CD14-positive monocyte (primary cell): ENCODE measurements around the gene PODXL. TPM values are rescaled to one million over a fixed set of nuclear protein-coding genes. Genes with fewer than 3 reads are reported as not detected.

Experiments used
- DNase-seq, 3 donors: peaks; one replicate each; pipeline ENCODE4 v3.0.0-alpha.2; 2011 to 2022
- H2AFZ ChIP-seq: 2 replicates; pipeline ENCODE4 v1.6.0; 2012; ENCODE audit warnings: mild to moderate bottlenecking, low read depth, low read length, inconsistent platforms; ENCODE audit not compliant: insufficient read depth, poor library complexity, severe bottlenecking
- H3K27ac ChIP-seq, 2 donors: 1 replicate in 1 of 2; 2 replicates in 1 of 2; pipeline ENCODE4 v1.5.1; 2012 to 2013; ENCODE audit warnings: low read length in 2 of 2, control low read depth in 1 of 2, inconsistent platforms in 1 of 2, low read depth in 1 of 2, mild to moderate bottlenecking in 1 of 2
- H3K27me3 ChIP-seq, 2 donors: one replicate each; pipeline versions ENCODE4 v1.6.0 to v1.6.1; 2011 to 2013; ENCODE audit warnings: low read length in 2 of 2; ENCODE audit not compliant: control insufficient read depth in 2 of 2, insufficient read depth in 2 of 2
- H3K36me3 ChIP-seq, 2 donors: replicated peaks in 1 of 2; 1 replicate in 1 of 2; 2 replicates in 1 of 2; pipeline versions ENCODE4 v1.5.1 to v1.6.1; 2012 to 2013; ENCODE audit warnings: low read length in 2 of 2, control low read depth in 1 of 2, inconsistent platforms in 1 of 2, mild to moderate bottlenecking in 1 of 2; ENCODE audit not compliant: insufficient read depth in 2 of 2, control insufficient read depth in 1 of 2
- H3K4me1 ChIP-seq, 2 donors: 1 replicate in 1 of 2; 2 replicates in 1 of 2; pipeline versions ENCODE4 v1.5.1 to v1.6.1; 2012 to 2013; ENCODE audit warnings: low read length in 2 of 2, control low read depth in 1 of 2, inconsistent platforms in 1 of 2, mild to moderate bottlenecking in 1 of 2, moderate library complexity in 1 of 2; ENCODE audit not compliant: insufficient read depth in 2 of 2, control insufficient read depth in 1 of 2
- H3K4me2 ChIP-seq: replicated peaks from 2 replicates; pipeline ENCODE3; 2012; ENCODE audit warnings: low read length, moderate library complexity, mild to moderate bottlenecking; ENCODE audit not compliant: poor library complexity, severe bottlenecking; ENCODE audit errors: extremely low read depth
- H3K4me3 ChIP-seq, 3 experiments: fragments of 200-600 bp in 1 of 3; sonication (generic) in 1 of 3; replicated peaks in 1 of 3; 1 replicate in 2 of 3; 2 replicates in 1 of 3; pipeline ENCODE4 v1.5.1; 2011 to 2013; ENCODE audit warnings: low read length in 3 of 3, mild to moderate bottlenecking in 3 of 3, control low read depth in 2 of 3, low read depth in 2 of 3, inconsistent platforms in 1 of 3, moderate library complexity in 1 of 3
- H3K79me2 ChIP-seq: 2 replicates; pipeline ENCODE4 v1.6.0; 2012; ENCODE audit warnings: mild to moderate bottlenecking, control low read depth, inconsistent platforms, low read length, moderate library complexity; ENCODE audit not compliant: insufficient read depth
- H3K9ac ChIP-seq: 2 replicates; pipeline ENCODE4 v1.6.0; 2017; ENCODE audit warnings: low read length, mild to moderate bottlenecking; ENCODE audit not compliant: insufficient read depth, poor library complexity, severe bottlenecking
- H3K9me3 ChIP-seq, 2 donors: replicated peaks in 1 of 2; 1 replicate in 1 of 2; 2 replicates in 1 of 2; pipeline versions ENCODE4 v1.5.1 to v1.6.1; 2012 to 2013; ENCODE audit warnings: low read length in 2 of 2, control low read depth in 1 of 2; ENCODE audit not compliant: control insufficient read depth in 1 of 2, insufficient read depth in 1 of 2
- H4K20me1 ChIP-seq: 2 replicates; pipeline ENCODE4 v1.6.0; 2012; ENCODE audit warnings: mild to moderate bottlenecking, low read length, control low read depth, moderate library complexity; ENCODE audit not compliant: insufficient read depth
- H3K27ac Mint-ChIP-seq, 7 donors: one replicate each; pipeline ENCODE4 v1.8.0; 2020; ENCODE audit warnings: mild to moderate bottlenecking in 7 of 7, mixed read lengths in 7 of 7, moderate library complexity in 6 of 7, inconsistent platforms in 2 of 7
- H3K27me3 Mint-ChIP-seq, 3 donors: one replicate each; pipeline ENCODE4 v1.8.0; 2021 to 2022; ENCODE audit warnings: low read depth in 3 of 3, mild to moderate bottlenecking in 3 of 3, mixed read lengths in 3 of 3, moderate library complexity in 3 of 3, inconsistent platforms in 1 of 3
- H3K36me3 Mint-ChIP-seq, 2 donors: one replicate each; pipeline ENCODE4 v1.8.0; 2020; ENCODE audit warnings: mixed read lengths in 2 of 2, inconsistent platforms in 1 of 2, mild to moderate bottlenecking in 1 of 2
- H3K4me1 Mint-ChIP-seq: one replicate; pipeline ENCODE4 v1.8.0; 2020; ENCODE audit warnings: mild to moderate bottlenecking, mixed read lengths
- H3K4me3 Mint-ChIP-seq, 2 donors: one replicate each; pipeline ENCODE4 v1.8.0; 2020; ENCODE audit warnings: mild to moderate bottlenecking in 2 of 2, mixed read lengths in 2 of 2, moderate library complexity in 1 of 2
- H3K9me3 Mint-ChIP-seq, 7 donors: one replicate each; pipeline ENCODE4 v1.8.0; 2020 to 2022; ENCODE audit warnings: mixed read lengths in 7 of 7, mild to moderate bottlenecking in 6 of 7, moderate library complexity in 6 of 7, inconsistent platforms in 2 of 7
- CTCF ChIP-seq: fragments of 200-600 bp; IDR thresholded peaks from one replicate; pipeline ENCODE4 v1.8.0; 2022; ENCODE audit warnings: antibody characterized with exemption, mild to moderate bottlenecking
- WGBS: methylation state at CpG from one replicate; pipeline ENCODE4 v1.1.5; 2013; ENCODE audit warnings: missing lambda C conversion rate; ENCODE audit not compliant: insufficient coverage; 5-methylcytosine and 5-hydroxymethylcytosine counted together
- intact Hi-C, 2 donors: fragments of 100-400 bp; cut with micrococcal nuclease; formaldehyde crosslinking; loops; one replicate each; pipeline versions ENCODE4 v1.15.0 to v1.15.1; 2023
- polyA plus RNA-seq, 3 donors: library from polyadenylated mRNA; depleted of rRNA in 1 of 3; unstranded in 2 of 3; stranded (reverse) in 1 of 3; fragments of 300-500 nt in 2 of 3; fragments of >200 nt in 1 of 3; fragmentation: Illumina TruSeq in 2 of 3; gene quantifications; 1 replicate in 2 of 3; 2 replicates in 1 of 3; pipeline ENCODE4 v1.2.3, GENCODE V29; 2012 to 2021

The PODXL gene
- polyA plus RNA-seq, 3 donors, result 0.20 to 0.25 TPM; not detected in 1

GRCh38 chr7:131562941-131563340, 6.5 kb upstream of the PODXL start:
- Mint-ChIP-seq H3K27ac (no peak overlapping the region), H3K27me3 (peaks cover 19 to 28% (median 26%) of the 10 kb centered on the region in 3 donors), H3K4me3 (no peak overlapping the region), H3K9me3 (peaks cover 0 to 2% (median 0%) of the 10 kb centered on the region in 7 donors), H3K36me3 (no peaks in the 10 kb centered on the region), H3K4me1 (peaks cover 2% of the 10 kb centered on the region)
- no peak for DNase-seq
- no peaks in the 10 kb centered on the region for H4K20me1 ChIP-seq
- H3K79me2 ChIP-seq, result no peaks in the 10 kb centered on the region
- H2AFZ ChIP-seq, result no peak overlapping the region
- no peak overlapping the region for H3K27ac ChIP-seq
- H3K4me3 ChIP-seq, result no peak overlapping the region
- no peak overlapping the region for H3K4me2 ChIP-seq
- peaks cover 13 to 38% of the 10 kb centered on the region in 2 donors for H3K27me3 ChIP-seq
- intact Hi-C loops, result no loop called here
- H3K4me1 ChIP-seq, result peaks cover 0 to 2% of the 10 kb centered on the region in 2 donors
- no peak for TF ChIP-seq CTCF
- WGBS, result no CpG with 5 or more reads among the region's 2 CpGs
- no peak overlapping the region for H3K9ac ChIP-seq
- no peaks in the 10 kb centered on the region for H3K36me3 ChIP-seq
- H3K9me3 ChIP-seq, result no peaks in the 10 kb centered on the region

DNA sequence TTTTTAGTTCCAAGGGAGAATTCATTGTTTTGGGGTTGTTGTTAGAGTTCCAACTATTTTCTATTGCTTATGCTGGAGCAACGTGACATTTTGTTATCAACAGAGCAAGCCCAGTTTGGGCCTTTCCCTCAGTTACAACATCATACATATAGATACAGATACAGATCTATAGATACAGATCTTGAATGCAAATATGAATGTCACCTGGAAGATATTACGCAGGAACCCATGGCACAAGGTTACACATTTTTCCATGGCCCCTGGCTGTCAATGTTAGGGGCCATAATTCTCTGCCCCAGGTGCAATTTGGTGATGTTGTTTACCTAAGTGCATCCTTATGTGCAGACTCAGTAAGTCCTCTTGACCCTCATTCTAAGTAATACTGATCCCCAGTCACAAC, 3.6 kb upstream of the PODXL start:
- Mint-ChIP-seq H3K4me1 (peaks cover 17% of the 10 kb centered on the region), H3K9me3 (peaks cover 0 to 10% (median 2%) of the 10 kb centered on the region in 7 donors), H3K36me3 (no peaks in the 10 kb centered on the region), H3K27me3 (peaks cover 38 to 51% (median 45%) of the 10 kb centered on the region in 3 donors), H3K27ac (no peak overlapping the region), H3K4me3 (no peak overlapping the region)
- H3K79me2 ChIP-seq, result no peaks in the 10 kb centered on the region
- WGBS, result no CpG with 5 or more reads among the region's 2 CpGs
- H3K9me3 ChIP-seq, result peaks cover 0 to 4% of the 10 kb centered on the region in 2 donors
- no peak overlapping the region for H2AFZ ChIP-seq
- no peak overlapping the region for H3K4me2 ChIP-seq
- intact Hi-C loops, result no loop called here
- no peak overlapping the region for H3K9ac ChIP-seq
- H3K4me3 ChIP-seq, result no peak overlapping the region
- TF ChIP-seq CTCF, result no peak
- no peak overlapping the region for H3K27ac ChIP-seq
- DNase-seq, result no peak
- H3K27me3 ChIP-seq, result peaks cover 32 to 61% of the 10 kb centered on the region in 2 donors
- no peaks in the 10 kb centered on the region for H3K36me3 ChIP-seq
- H4K20me1 ChIP-seq, result no peaks in the 10 kb centered on the region
- H3K4me1 ChIP-seq, result peaks cover 12 to 26% of the 10 kb centered on the region in 2 donors
